IPS-20b (cell line): Measurements from ENCODE around the gene PDE6A.

Experiments
- H3K27ac ChIP-seq: one replicate; pipeline ENCODE4 v1.5.1; 2013; ENCODE audit warnings: low read length
- H3K27me3 ChIP-seq: 2 replicates; pipeline ENCODE4 v1.6.1; 2013; ENCODE audit warnings: mild to moderate bottlenecking, low read length, inconsistent platforms; ENCODE audit not compliant: insufficient read depth
- H3K36me3 ChIP-seq: 2 replicates; pipeline ENCODE4 v1.6.1; 2013; ENCODE audit warnings: low read depth, mild to moderate bottlenecking, inconsistent platforms, low read length, moderate library complexity; ENCODE audit not compliant: insufficient read depth
- H3K4me1 ChIP-seq: 2 replicates; pipeline ENCODE4 v1.6.1; 2013; ENCODE audit warnings: mild to moderate bottlenecking, control low read depth, inconsistent platforms, low read length, moderate library complexity; ENCODE audit not compliant: insufficient read depth
- H3K4me3 ChIP-seq: 2 replicates; pipeline ENCODE4 v1.5.1; 2013; ENCODE audit warnings: mild to moderate bottlenecking, low read length, inconsistent platforms
- H3K9ac ChIP-seq: 2 replicates; pipeline ENCODE4 v1.6.1; 2013; ENCODE audit warnings: low read depth, mild to moderate bottlenecking, inconsistent platforms, low read length, moderate library complexity
- H3K9me3 ChIP-seq: 2 replicates; pipeline ENCODE4 v1.6.1; 2013; ENCODE audit warnings: mild to moderate bottlenecking, low read depth, low read length, inconsistent platforms; ENCODE audit not compliant: insufficient read depth

Gene PDE6A

DNA sequence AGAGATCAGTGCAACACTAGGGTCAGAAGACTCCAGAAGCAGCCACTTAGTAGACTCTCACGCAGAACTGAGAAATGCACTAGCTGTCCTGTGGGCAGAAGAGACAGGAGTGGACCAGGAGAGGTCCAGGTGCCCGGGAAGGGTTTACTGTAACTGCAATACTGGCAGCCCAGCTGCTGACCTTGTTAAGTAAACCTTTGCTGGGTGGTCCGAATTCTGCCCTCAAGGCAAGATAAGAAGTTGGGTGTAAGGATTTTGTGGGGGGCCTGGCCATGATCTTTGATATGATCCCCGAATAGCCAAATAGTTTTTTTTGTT, 91.3 kb downstream of the PDE6A start:
- Histone ChIP-seq H3K4me1 (peaks cover 4% of the 10 kb centered on the region; the same call in 1 of the 2 replicates), H3K4me3 (no peak overlapping the region), H3K9me3 (no peaks in the 10 kb centered on the region), H3K27ac (no peak overlapping the region), H3K27me3 (no peaks in the 10 kb centered on the region), H3K9ac (no peak overlapping the region), H3K36me3 (peaks cover 12% of the 10 kb centered on the region; the same call in 1 of the 2 replicates)

DNA sequence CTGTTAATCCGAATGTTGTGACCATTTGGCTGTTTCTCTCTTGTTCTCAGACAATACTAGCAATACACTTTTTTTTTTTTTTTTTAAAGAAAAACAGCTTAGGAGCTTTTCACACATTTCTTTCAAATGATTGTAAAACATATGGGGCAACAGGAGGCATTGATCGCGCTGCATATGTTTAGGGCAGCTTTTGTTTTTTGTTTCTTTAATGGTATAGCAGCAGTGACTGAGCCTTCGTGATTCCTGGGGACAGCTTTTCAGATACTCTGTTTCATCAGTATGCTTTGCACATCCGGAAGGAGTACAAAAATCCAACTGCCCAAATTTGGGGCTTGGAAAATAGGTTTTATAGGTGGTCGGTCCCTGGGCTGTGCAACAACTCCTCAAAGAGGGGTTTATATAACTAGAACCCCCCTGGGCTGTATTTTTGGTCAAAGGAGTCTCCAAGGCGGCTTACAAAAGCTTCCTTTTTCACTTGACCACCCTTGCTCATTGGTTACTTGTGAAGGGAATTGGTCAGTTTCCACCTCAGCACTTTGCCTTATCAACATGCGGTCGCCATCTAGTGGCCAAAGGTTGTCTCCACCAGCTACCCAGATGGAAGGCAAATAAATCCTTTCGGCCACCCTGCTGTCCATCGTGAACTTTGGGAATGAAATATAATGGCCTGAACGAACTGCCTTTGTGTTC, 91.8 kb downstream of the PDE6A start:
- Histone ChIP-seq H3K4me3 (no peak overlapping the region), H3K9me3 (no peaks in the 10 kb centered on the region), H3K36me3 (peaks cover 12% of the 10 kb centered on the region; the same call in 1 of the 2 replicates), H3K27me3 (no peaks in the 10 kb centered on the region), H3K9ac (no peak overlapping the region), H3K27ac (no peak overlapping the region), H3K4me1 (peaks cover 4% of the 10 kb centered on the region; the same call in 1 of the 2 replicates)

DNA sequence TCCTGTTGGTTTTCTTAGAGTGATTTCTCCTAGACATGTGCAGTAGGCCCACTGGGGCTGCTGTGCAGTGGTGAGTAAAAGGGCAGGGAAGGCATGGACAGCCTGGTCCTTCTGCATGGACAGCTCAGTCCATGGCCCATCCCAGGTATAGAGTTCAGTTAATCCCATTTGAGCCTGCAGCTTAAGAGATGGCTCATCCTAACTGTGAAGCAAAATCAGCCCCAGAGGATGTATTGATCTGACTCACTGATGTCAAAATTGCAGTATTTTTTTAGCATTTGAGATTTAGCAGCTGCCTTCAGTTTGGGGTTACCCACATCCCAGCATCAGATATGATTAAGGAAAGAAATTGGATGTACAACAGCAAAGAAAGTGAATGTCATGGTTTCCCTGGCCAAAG, 93.4 kb downstream of the PDE6A start:
- Histone ChIP-seq H3K36me3 (peaks cover 26% of the 10 kb centered on the region; the same call in 1 of the 2 replicates), H3K4me3 (no peak overlapping the region), H3K27ac (no peak overlapping the region)

DNA sequence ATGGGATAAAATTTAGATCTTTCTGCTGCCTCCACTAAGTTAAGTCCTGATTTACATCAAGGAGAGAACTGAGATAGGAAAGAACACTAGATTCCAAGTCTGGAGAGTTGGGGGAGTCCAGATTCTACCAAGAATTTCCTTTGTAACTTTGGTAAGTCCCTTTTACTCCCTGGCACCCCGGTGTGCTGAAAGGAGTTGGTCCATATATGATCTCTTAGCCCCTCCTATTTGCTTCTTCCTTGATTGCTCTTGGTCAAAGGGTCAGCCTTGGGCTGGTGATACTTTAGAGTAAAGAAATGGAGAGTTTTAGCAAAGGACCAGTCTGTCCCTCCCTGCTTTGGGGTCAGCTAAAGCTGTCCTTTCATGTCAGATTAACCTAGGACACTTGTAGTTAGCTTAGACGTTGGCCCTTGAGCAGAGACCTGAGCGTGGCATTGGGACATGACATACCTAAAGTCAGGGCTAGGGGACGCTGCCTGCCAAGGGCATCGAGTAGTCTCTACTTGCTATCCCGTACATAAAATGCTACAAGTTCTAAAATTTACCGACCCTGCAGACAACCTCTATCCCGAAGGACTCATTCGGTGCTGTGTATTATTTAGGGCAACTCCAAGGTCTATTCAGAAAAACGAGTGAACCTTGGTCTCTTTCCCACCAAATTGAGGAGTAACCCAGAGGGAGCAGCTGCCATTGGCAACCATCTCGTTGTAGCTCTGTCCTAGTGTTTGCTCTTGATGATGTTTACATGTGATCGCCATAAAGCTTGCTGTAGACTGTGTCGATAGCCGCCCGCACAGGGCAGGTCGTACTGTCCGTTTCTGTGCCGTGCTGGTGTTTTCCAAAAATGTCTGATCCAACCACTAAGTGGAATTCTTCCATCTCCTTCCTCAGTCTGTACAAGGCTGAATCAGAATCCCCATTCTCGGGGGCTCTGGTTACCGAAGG, 94.4 kb downstream of the PDE6A start:
- Histone ChIP-seq H3K4me3 (no peak overlapping the region), H3K9ac (no peak overlapping the region), H3K27me3 (no peaks in the 10 kb centered on the region), H3K4me1 (peaks cover 4% of the 10 kb centered on the region; the same call in 1 of the 2 replicates), H3K9me3 (no peaks in the 10 kb centered on the region), H3K36me3 (peaks cover 35% of the 10 kb centered on the region; the same call in 1 of the 2 replicates), H3K27ac (no peak overlapping the region)

More for the DNA sequence above, 93.4 kb downstream of the PDE6A start:
- H3K9me3 ChIP-seq: no peaks in the 10 kb centered on the region
- no peaks in the 10 kb centered on the region for H3K27me3 ChIP-seq
- H3K9ac ChIP-seq: no peak overlapping the region
- peaks cover 4% of the 10 kb centered on the region; the same call in 1 of the 2 replicates for H3K4me1 ChIP-seq

DNA sequence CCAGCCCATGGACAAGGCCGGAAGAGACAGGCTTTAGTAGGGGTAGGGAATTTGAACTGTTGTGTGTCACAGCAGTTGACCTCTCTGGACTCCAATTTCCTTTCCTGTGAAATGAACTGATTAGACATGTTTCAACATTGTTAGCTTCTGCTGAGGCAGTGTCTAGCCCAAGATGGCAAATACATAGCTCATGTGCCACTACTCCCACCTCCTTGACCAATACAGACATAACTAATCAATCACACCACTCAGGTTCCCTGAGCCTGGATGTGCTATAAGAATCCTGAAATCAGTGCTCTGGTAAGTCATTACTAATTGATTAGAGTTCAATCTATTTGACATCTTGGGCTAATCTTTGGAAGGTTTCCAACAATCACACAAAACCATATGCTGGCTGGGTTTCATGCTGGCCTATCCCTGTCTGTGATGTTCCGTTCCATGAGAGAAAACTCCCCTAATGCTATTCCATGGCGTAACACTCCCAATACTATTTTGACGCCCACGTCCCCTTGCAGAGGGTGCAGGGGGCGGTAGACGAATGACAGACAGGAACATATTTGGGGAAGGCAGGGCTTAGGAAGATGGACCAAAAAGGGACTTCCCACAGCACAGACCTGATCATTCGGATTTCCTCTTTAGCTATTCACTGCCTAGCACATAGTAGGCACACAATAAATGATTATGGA, 95.2 kb downstream of the PDE6A start:
- Histone ChIP-seq H3K9me3 (no peaks in the 10 kb centered on the region), H3K9ac (no peak overlapping the region), H3K27me3 (no peaks in the 10 kb centered on the region), H3K4me3 (no peak overlapping the region), H3K36me3 (peaks cover 39% of the 10 kb centered on the region; the same call in 1 of the 2 replicates), H3K27ac (no peak overlapping the region), H3K4me1 (peaks cover 4% of the 10 kb centered on the region; the same call in 1 of the 2 replicates)

DNA sequence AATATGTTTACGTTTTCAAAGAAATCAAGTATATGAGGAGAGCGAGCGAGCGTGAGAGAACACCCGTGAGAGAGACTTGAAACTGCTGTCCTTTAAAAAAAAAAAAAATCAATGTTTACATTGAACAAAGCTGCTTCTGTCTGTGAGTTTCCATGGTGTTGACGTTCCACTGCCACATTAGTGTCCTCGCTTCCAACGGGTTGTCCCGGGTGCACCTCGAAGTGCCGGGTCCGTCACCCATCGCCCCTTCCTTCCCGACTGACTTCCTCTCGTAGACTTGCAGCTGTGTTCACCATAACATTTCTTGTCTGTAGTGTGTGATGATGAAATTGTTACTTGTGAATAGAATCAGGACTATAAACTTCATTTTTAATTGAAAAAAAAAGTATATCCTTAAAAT, 97.0 kb downstream of the PDE6A start:
- H3K36me3 ChIP-seq: peaks cover 51% of the 10 kb centered on the region; the same call in 1 of the 2 replicates
- H3K27ac ChIP-seq: no peak overlapping the region
- H3K27me3 ChIP-seq: no peaks in the 10 kb centered on the region
- H3K4me3 ChIP-seq: no peak overlapping the region
- H3K9ac ChIP-seq: no peak overlapping the region
- no peaks in the 10 kb centered on the region for H3K9me3 ChIP-seq
- H3K4me1 ChIP-seq: peaks cover under 1% of the 10 kb centered on the region; the same call in 1 of the 2 replicates

DNA sequence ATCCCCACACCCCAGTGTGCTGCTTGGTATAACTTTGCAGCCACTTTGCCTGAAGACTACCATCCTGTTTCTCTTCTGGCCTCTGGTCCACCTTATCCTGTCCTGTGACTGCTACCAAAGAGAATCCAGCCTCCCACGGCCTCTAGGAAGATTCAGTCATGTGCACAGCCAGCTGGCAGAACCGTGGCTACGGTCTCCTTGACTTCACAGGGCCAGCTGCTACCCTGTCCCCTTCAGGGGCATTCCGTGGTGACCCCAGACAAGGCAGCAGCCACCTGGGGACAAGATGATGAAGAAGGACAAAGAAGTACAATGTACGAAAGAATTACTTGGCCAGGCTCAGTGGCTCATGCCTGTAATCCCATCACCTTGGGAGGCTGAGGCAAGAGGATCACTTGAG, 98.6 kb downstream of the PDE6A start:
- H3K36me3 ChIP-seq: peaks cover 51% of the 10 kb centered on the region; the same call in 1 of the 2 replicates

DNA sequence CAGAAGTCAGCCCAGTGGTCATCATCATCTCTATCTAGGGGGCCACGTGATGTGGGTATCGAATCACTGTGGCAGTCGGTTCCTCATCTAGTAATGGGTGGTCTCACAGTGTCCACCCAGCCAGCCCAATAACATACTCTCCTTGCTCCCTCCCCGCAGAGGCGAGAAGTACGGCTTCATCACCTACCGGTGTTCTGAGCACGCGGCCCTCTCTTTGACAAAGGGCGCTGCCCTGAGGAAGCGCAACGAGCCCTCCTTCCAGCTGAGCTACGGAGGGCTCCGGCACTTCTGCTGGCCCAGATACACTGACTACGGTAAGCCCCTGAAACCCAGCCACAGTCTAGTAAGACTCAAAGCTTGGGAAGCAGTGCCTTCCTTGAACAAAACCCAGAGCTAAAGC, 99.0 kb downstream of the PDE6A start:
- Histone ChIP-seq H3K27me3 (no peaks in the 10 kb centered on the region), H3K9me3 (no peaks in the 10 kb centered on the region), H3K4me1 (no peaks in the 10 kb centered on the region), H3K4me3 (no peak overlapping the region), H3K27ac (no peak overlapping the region), H3K9ac (no peak overlapping the region), H3K36me3 (peaks cover 54% of the 10 kb centered on the region; the same call in 1 of the 2 replicates)

More for the DNA sequence above, 98.6 kb downstream of the PDE6A start:
- H3K27me3 ChIP-seq: no peaks in the 10 kb centered on the region
- H3K9me3 ChIP-seq: no peaks in the 10 kb centered on the region
- no peak overlapping the region for H3K4me3 ChIP-seq
- no peak overlapping the region for H3K9ac ChIP-seq
- H3K4me1 ChIP-seq: no peaks in the 10 kb centered on the region
- no peak overlapping the region for H3K27ac ChIP-seq

DNA sequence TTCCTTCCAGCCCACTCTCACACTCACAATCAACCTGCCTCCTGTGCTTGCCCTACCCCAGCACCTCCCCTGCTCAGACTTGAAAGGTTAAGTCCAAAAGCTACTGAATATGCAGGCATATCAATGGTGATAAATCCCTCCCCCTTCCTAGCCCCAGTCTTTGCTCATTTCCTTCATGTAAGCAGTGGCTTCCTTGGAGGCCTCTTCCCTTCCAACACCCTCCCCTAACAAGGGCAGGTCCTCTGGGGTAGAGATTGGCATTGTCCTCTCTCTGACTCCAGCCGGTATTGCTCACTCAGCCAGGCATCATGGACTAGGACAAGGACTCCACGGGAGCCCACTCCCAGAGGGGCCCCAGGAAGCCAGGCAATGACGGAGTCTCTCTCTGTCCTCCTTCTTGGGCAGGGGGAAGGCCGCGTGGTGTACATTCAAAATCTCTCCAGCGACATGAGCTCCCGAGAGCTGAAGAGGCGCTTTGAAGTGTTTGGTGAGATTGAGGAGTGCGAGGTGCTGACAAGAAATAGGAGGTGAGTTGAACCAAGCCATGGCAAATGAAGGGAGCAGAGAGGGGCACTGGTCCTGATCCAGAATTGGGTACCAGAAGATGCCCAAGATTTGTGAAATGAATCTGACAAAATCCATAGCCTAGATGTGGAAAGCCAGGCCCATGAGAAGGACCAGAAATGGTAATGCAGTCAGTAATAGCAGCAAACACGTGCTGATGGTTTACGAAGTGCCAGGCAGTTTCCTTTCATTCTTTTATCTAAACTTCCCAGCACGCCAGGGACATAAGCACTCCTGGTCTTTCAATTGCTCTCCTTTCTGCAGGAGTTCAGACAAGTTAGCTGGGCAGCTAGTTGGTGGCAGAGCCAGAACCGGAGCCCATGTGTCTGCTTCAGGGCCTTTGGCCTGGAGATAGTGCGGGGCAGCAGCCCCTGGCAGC, 102.5 kb downstream of the PDE6A start:
- Histone ChIP-seq H3K4me3 (no peak overlapping the region), H3K27me3 (no peaks in the 10 kb centered on the region), H3K9me3 (no peaks in the 10 kb centered on the region), H3K9ac (no peak overlapping the region), H3K36me3 (peaks cover 41% of the 10 kb centered on the region; the same call in 1 of the 2 replicates), H3K27ac (no peak overlapping the region), H3K4me1 (no peaks in the 10 kb centered on the region)

DNA sequence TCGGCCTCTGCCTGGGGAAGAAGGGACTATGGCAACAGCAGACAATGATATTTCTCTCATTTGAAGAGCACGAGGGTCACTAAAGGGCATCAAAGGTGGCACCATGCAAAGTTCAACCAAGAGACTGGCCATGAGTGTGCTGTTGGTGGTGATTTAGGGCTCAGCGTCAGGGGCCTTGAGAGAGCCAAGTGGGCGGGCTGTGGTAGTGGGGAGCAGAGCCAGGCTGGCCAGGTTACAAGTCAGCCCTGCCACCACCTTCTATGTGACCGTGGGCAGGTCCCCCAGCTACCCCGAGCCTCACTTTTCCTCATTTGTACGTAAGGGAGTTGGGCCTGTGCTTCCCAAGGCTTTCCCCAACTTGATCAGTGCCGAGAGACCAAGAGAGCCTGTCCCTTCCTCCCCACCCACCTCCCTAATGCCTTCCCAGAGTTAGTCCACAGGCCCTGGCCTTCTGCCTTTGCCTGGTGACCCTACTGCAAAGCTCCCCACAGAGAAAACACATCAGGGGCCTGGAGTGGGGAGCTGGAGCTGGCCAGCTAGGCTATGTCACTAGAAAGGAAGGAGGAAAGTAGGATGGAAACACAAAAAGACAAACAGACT, 104.3 kb downstream of the PDE6A start:
- Histone ChIP-seq H3K27ac (no peak overlapping the region), H3K27me3 (no peaks in the 10 kb centered on the region), H3K4me3 (no peak overlapping the region), H3K9me3 (no peaks in the 10 kb centered on the region), H3K36me3 (peaks cover 24% of the 10 kb centered on the region; the same call in 1 of the 2 replicates), H3K9ac (no peak overlapping the region), H3K4me1 (no peaks in the 10 kb centered on the region)
